Common myeloid progenitor, CD34-positive (primary cell): ENCODE measurements around the gene SETD3. TPM values are rescaled to one million over a fixed set of nuclear protein-coding genes. Genes with fewer than 3 reads are reported as not detected.

Experiments used
- CTCF ChIA-PET: fragments of 350-600 bp; sonication (Branson Sonifier 250); formaldehyde crosslinking; loops from one replicate; lab custom pipeline; 2021; ENCODE audit warnings: antibody characterized with exemption; lab: Charles Lee
- POLR2A ChIA-PET: fragments of 350-600 bp; sonication (Branson Sonifier 250); formaldehyde crosslinking; loops from one replicate; lab custom pipeline; 2021; ENCODE audit warnings: antibody characterized with exemption; lab: Charles Lee
- DNase-seq, 3 donors: peaks; one replicate each; pipeline versions ENCODE4 v3.0.0 to v3.0.0-alpha.2; 2013
- H3K27ac ChIP-seq, 2 experiments: 1 replicate in 1 of 2; 2 replicates in 1 of 2; pipeline ENCODE4 v1.7.0; 2013; ENCODE audit warnings: inconsistent platforms in 2 of 2, low read length in 2 of 2, mild to moderate bottlenecking in 2 of 2, low read depth in 1 of 2, moderate library complexity in 1 of 2; ENCODE audit not compliant: severe bottlenecking in 2 of 2, insufficient read depth in 1 of 2, poor library complexity in 1 of 2
- H3K27me3 ChIP-seq, 5 experiments: replicated peaks in 2 of 5; 1 replicate in 3 of 5; 2 replicates in 2 of 5; pipeline versions ENCODE4 v1.6.1 to v1.7.0; 2013; ENCODE audit warnings: low read length in 4 of 5, mild to moderate bottlenecking in 2 of 5, moderate library complexity in 2 of 5, inconsistent platforms in 1 of 5; ENCODE audit not compliant: insufficient read depth in 5 of 5, control insufficient read depth in 4 of 5
- H3K36me3 ChIP-seq, 4 experiments: 1 replicate in 2 of 4; 2 replicates in 2 of 4; pipeline versions ENCODE4 v1.6.1 to v1.7.0; 2013; ENCODE audit warnings: low read length in 3 of 4, control low read depth in 1 of 4, mild to moderate bottlenecking in 1 of 4; ENCODE audit not compliant: control insufficient read depth in 4 of 4, insufficient read depth in 4 of 4
- H3K4me1 ChIP-seq, 4 experiments: 1 replicate in 3 of 4; 2 replicates in 1 of 4; pipeline versions ENCODE4 v1.6.1 to v1.7.1; 2013; ENCODE audit warnings: low read length in 3 of 4, mild to moderate bottlenecking in 3 of 4, control low read depth in 1 of 4, inconsistent platforms in 1 of 4, moderate library complexity in 1 of 4; ENCODE audit not compliant: control insufficient read depth in 4 of 4, insufficient read depth in 4 of 4; ENCODE audit errors: control extremely low read depth in 1 of 4
- H3K4me3 ChIP-seq, 7 experiments: 1 replicate in 4 of 7; 2 replicates in 3 of 7; pipeline versions ENCODE4 v1.5.1 to v1.7.0; 2013; ENCODE audit warnings: mild to moderate bottlenecking in 7 of 7, low read length in 6 of 7, moderate library complexity in 6 of 7, inconsistent platforms in 2 of 7, low read depth in 2 of 7, control low read depth in 1 of 7; ENCODE audit not compliant: insufficient read depth in 4 of 7, control insufficient read depth in 1 of 7; ENCODE audit errors: extremely low read depth in 1 of 7
- H3K9me3 ChIP-seq, 5 experiments: 1 replicate in 4 of 5; 2 replicates in 1 of 5; pipeline versions ENCODE4 v1.6.1 to v1.7.1; 2013; ENCODE audit warnings: low read length in 4 of 5, mild to moderate bottlenecking in 2 of 5, inconsistent platforms in 1 of 5, low read depth in 1 of 5, moderate library complexity in 1 of 5; ENCODE audit not compliant: control insufficient read depth in 4 of 5, insufficient read depth in 2 of 5; ENCODE audit errors: control extremely low read depth in 1 of 5
- WGBS: methylation state at CpG from one replicate; pipeline ENCODE4 v1.1.5; 2013; ENCODE audit not compliant: insufficient coverage; 5-methylcytosine and 5-hydroxymethylcytosine counted together
- polyA plus RNA-seq: library from polyadenylated mRNA; unstranded; fragments of 120-200 nt; gene quantifications from one replicate; pipeline ENCODE4 v1.2.1, GENCODE V29; 2013

The SETD3 gene
- polyA plus RNA-seq = 37.7 TPM

GRCh38 chr14:99479906-99480869 lies at the start of gene SETD3:
Gene SETD3 (minus strand): TSS chr14:99480859. CDS start chr14:99465805, 15,054 bp downstream.
- H3K4me1 ChIP-seq = peaks cover 11 to 42% (median 27%) of the 10 kb centered on the region in 4 experiments
- peak within 1 kb of the TSS; percentile 91 to 100 (median 99) for H3K4me3 ChIP-seq
- 0% methylated on average over 102 of the region's 122 CpGs for WGBS
- H3K9me3 ChIP-seq = no peaks in the 10 kb centered on the region
- H3K27me3 ChIP-seq = no peaks in the 10 kb centered on the region
- H3K36me3 ChIP-seq = peaks cover 0 to 2% (median 0%) of the 10 kb centered on the region in 4 experiments
- H3K27ac ChIP-seq = peak within 1 kb of the TSS; percentile 90 to 94
- POLR2A ChIA-PET = no interaction called here
- peak; percentile 47 to 64 (median 53) for DNase-seq
- CTCF ChIA-PET = no interaction called here

DNA sequence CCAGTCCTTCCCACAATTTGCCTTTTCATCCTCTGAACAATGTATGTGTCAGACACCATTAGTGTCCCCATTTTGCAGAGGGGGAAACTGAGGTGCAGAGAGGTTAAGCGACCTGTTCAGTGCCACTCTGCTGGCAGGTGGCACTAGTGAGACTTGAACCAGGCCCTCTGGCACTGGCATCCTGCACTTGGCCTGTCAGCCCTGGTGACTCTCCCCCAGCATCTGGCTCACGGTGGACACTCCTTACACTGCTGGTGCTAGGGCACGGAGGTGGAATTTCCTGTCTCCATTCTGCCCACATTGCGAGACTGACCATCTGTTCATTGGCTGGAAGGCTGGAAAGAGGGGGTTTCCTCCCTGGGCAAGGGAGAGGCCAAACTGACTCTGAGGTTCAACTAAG lies 49.2 kb upstream of the SETD3 start:
- H3K4me3 ChIP-seq = no peak overlapping the region
- ChIA-PET POLR2A (no interaction called here), CTCF (interaction anchor here (1.1 to 1.8 kb wide), 2 partner anchors 47 to 100 kb away, joined by 3 to 4 read pairs; no protein-coding TSS in a partner anchor)
- H3K36me3 ChIP-seq = no peaks in the 10 kb centered on the region
- H3K9me3 ChIP-seq = no peaks in the 10 kb centered on the region
- DNase-seq = no peak
- H3K27ac ChIP-seq = no peak overlapping the region
- H3K4me1 ChIP-seq = no peaks in the 10 kb centered on the region
- no peaks in the 10 kb centered on the region for H3K27me3 ChIP-seq
- WGBS = 98% methylated on average over 4 of the region's 4 CpGs

- ChIA-PET POLR2A (no interaction called here), CTCF (interaction anchor here (0.9 to 1.1 kb wide), 3 partner anchors 100 to 156 kb away, joined by 3 read pairs; no protein-coding TSS in a partner anchor)
- Histone ChIP-seq H3K27ac (no peak overlapping the region), H3K9me3 (no peaks in the 10 kb centered on the region), H3K4me3 (no peak overlapping the region), H3K27me3 (no peaks in the 10 kb centered on the region), H3K36me3 (no peaks in the 10 kb centered on the region), H3K4me1 (no peaks in the 10 kb centered on the region)
- no peak for DNase-seq
- WGBS = 95% methylated on average over 18 of the region's 19 CpGs
These were observed 46.9 kb upstream of the SETD3 start for GRCh38 chr14:99527427-99528076.

- ChIA-PET CTCF (no interaction called here), POLR2A (no interaction called here)
- no peaks in the 10 kb centered on the region for H3K4me1 ChIP-seq
- H3K27me3 ChIP-seq = no peaks in the 10 kb centered on the region
- no peak overlapping the region for H3K4me3 ChIP-seq
- 94% methylated on average over 11 of the region's 12 CpGs for WGBS
- H3K36me3 ChIP-seq = no peaks in the 10 kb centered on the region
- DNase-seq = no peak
- H3K27ac ChIP-seq = no peak overlapping the region
- no peaks in the 10 kb centered on the region for H3K9me3 ChIP-seq
These were observed 46.4 kb upstream of the SETD3 start for GRCh38 chr14:99527026-99527425.

DNA sequence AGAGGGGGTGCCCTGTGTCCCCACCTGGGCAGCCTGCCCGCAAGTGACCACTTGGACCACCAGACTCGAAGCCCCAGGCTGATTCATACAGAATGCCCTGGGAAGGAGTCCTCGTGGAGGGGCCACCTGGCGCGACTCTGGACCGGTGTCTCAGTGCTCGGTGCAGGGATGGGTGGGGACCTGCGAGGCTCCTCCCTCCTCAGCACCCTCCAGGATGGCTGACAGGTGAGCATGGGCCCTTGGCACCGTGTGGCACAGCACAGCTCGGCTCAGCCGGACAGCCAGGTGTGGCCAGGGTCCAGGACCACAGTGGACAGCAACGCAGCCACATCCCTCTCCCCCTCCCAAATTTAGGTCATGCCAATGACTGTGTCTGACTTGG lies 45.0 kb upstream of the SETD3 start:
- Histone ChIP-seq H3K9me3 (no peaks in the 10 kb centered on the region), H3K4me3 (no peak overlapping the region), H3K27me3 (no peaks in the 10 kb centered on the region), H3K4me1 (no peaks in the 10 kb centered on the region), H3K27ac (no peak overlapping the region), H3K36me3 (no peaks in the 10 kb centered on the region)
- ChIA-PET CTCF (interaction anchor here (1.5 kb wide), 1 partner anchor 101 kb away, joined by 4 read pairs; no protein-coding TSS in a partner anchor), POLR2A (interaction anchor here (1.0 kb wide), 1 partner anchor 8 kb away, joined by 7 read pairs; no protein-coding TSS in a partner anchor)
- WGBS = 97% methylated on average over 12 of the region's 12 CpGs
- DNase-seq = no peak

- ChIA-PET POLR2A (interaction anchor here (1.0 kb wide), 1 partner anchor 9 kb away, joined by 7 read pairs; no protein-coding TSS in a partner anchor), CTCF (interaction anchor here (1.4 to 1.5 kb wide), 3 partner anchors 9 to 102 kb away, joined by 3 to 5 read pairs (median 4); no protein-coding TSS in a partner anchor)
- DNase-seq = no peak
These were observed 44.4 kb upstream of the SETD3 start for GRCh38 chr14:99524804-99525698.

More at GRCh38 chr14:99524804-99525698, 44.4 kb upstream of the SETD3 start:
- Histone ChIP-seq H3K4me3 (no peak overlapping the region), H3K9me3 (no peaks in the 10 kb centered on the region), H3K27me3 (no peaks in the 10 kb centered on the region), H3K36me3 (no peaks in the 10 kb centered on the region), H3K27ac (no peak overlapping the region), H3K4me1 (no peaks in the 10 kb centered on the region)
- 90% methylated on average over 16 of the region's 17 CpGs for WGBS
